ENCODE data around the gene ZNF740. TPM values are rescaled to one million over a fixed set of nuclear protein-coding genes. Genes with fewer than 3 reads are reported as not detected.

Gene ZNF740
- total and polyA plus RNA-seq, 2 of the 8 experiments (the other 6 are each of a cell fraction or from before 2014, with no cell fraction given): 8.2 to 40.0 TPM

DNA sequence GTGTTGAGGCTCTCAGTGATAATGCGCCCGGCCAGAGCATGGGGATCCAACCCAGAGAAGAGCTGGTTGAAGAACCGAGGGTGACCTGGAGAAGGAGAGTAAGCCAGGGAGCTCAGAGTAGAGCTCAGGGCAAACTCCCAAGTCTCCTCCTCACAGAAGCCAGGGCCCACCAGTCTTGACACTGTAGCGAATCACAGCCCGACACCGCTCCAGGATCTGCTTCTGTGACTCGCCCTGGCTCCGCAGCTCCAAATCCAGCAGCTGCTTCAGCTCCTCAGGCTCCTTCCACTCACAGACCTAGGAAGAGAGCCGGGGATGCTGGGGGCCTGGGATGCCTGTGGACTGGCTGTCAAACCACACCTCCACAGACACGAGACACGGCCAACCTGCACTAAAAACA, 8.2 kb upstream of the ZNF740 start:
- 90% methylated on average over 11 of the region's 11 CpGs; no CpG with 5 or more reads in 1 of the 2 experiments for WGBS, 2 experiments (ENCODE audit: extremely low coverage in 1 of 2, insufficient coverage in 1 of 2, insufficient read length in 1 of 2, insufficient replicate concordance in 2 of 2, low coverage in 1 of 2, low lambda C conversion rate in 2 of 2, missing lambda C conversion rate in 1 of 2)
- TF ChIP-seq, protein P1, sequence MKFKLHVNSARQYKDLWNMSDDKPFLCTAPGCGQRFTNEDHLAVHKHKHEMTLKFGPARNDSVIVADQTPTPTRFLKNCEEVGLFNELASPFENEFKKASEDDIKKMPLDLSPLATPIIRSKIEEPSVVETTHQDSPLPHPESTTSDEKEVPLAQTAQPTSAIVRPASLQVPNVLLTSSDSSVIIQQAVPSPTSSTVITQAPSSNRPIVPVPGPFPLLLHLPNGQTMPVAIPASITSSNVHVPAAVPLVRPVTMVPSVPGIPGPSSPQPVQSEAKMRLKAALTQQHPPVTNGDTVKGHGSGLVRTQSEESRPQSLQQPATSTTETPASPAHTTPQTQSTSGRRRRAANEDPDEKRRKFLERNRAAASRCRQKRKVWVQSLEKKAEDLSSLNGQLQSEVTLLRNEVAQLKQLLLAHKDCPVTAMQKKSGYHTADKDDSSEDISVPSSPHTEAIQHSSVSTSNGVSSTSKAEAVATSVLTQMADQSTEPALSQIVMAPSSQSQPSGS (IDR thresholded peaks at IDR 0.05; ENCODE audit: low read length): no peak
- TF ChIP-seq SIX5 (IDR thresholded peaks at IDR 0.05; ENCODE audit: low read depth, low read length) (no peak), JUN (IDR thresholded peaks at IDR 0.05; ENCODE audit: low read depth, low read length) (no peak), FOSL1 (IDR thresholded peaks at IDR 0.05; ENCODE audit: insufficient read depth, low read depth, low read length) (no peak), TAF1 (IDR thresholded peaks at IDR 0.05; ENCODE audit: low read depth, low read length) (no peak), EZH2 (IDR thresholded peaks at IDR 0.05; ENCODE audit: low read depth, low read length, severe bottlenecking) (no peak), JUND (IDR thresholded peaks at IDR 0.05; ENCODE audit: low read length) (no peak), CBX5 (IDR thresholded peaks at IDR 0.05; ENCODE audit: low read depth, low read length) (no peak), TBP (IDR thresholded peaks at IDR 0.05; ENCODE audit: low read depth, low read length) (no peak), ZNF274 (IDR thresholded peaks at IDR 0.05; ENCODE audit: borderline replicate concordance, extremely low read depth, low read length) (no peak), TCF12 (IDR thresholded peaks at IDR 0.05; ENCODE audit: low read depth, low read length) (no peak), SUZ12 (IDR thresholded peaks at IDR 0.05; ENCODE audit: low read length) (no peak), BRCA1 (IDR thresholded peaks at IDR 0.05; ENCODE audit: low read depth, low read length) (no peak)

More for the DNA sequence above, 8.2 kb upstream of the ZNF740 start:
- Histone ChIP-seq H4K20me1 (replicated peaks in 1 of 2; ENCODE audit: control insufficient read depth in 1 of 2, insufficient read depth in 2 of 2, low read length in 2 of 2) (peaks cover 4 to 10% of the 10 kb centered on the region in 2 experiments), H3K4ac (replicated peaks; ENCODE audit: insufficient read length, low read depth, low read length) (no peak overlapping the region), H2BK15ac (ENCODE audit: low read length) (no peak overlapping the region), H2BK12ac (ENCODE audit: low read depth, low read length) (no peak overlapping the region), H3K4me1 (replicated peaks in 1 of 4; ENCODE audit: control insufficient read depth in 3 of 4, insufficient read depth in 4 of 4, low read length in 3 of 4) (peaks cover 1 to 5% (median 4%) of the 10 kb centered on the region in 4 experiments; a peak in 4 of 7 replicates), H2BK120ac (replicated peaks; ENCODE audit: low read depth, low read length) (no peak overlapping the region), H3K36me3 (ENCODE audit: control insufficient read depth in 2 of 4, insufficient read depth in 4 of 4, low read length in 3 of 4) (no peaks in the 10 kb centered on the region), H3K79me1 (ENCODE audit: low read depth, low read length) (no peaks in the 10 kb centered on the region), H3K23me2 (ENCODE audit: low read depth, low read length) (no peaks in the 10 kb centered on the region), H2BK5ac (ENCODE audit: low read depth, low read length) (no peak overlapping the region), H3K4me2 (ENCODE audit: insufficient read depth in 1 of 2, low read depth in 2 of 2, low read length in 2 of 2) (no peak overlapping the region), H3K14ac (ENCODE audit: insufficient read length) (no peak overlapping the region), H3K9me3 (ENCODE audit: insufficient read depth in 2 of 2, low read depth in 1 of 2, low read length in 1 of 2) (no peaks in the 10 kb centered on the region), H4K8ac (ENCODE audit: extremely low read depth, insufficient read depth, low read length) (no peak overlapping the region), H4K91ac (replicated peaks; ENCODE audit: insufficient read length, low read length) (no peak overlapping the region), H2BK20ac (ENCODE audit: low read length) (no peak overlapping the region), H3K23ac (ENCODE audit: insufficient read length) (no peak overlapping the region), H3K4me3 (ENCODE audit: extremely low read depth in 1 of 4, insufficient read depth in 2 of 4, low read depth in 3 of 4, low read length in 4 of 4) (no peak overlapping the region), H2AFZ (ENCODE audit: low read length) (no peak overlapping the region), H3K79me2 (ENCODE audit: control insufficient read depth in 1 of 2, insufficient read depth in 2 of 2, low read length in 2 of 2) (no peaks in the 10 kb centered on the region), H3K27me3 (replicated peaks in 1 of 4; ENCODE audit: control insufficient read depth in 3 of 4, extremely low read depth in 1 of 4, insufficient read depth in 3 of 4, low read length in 3 of 4) (peaks cover 14 to 56% (median 44%) of the 10 kb centered on the region in 4 experiments), H3K56ac (replicated peaks; ENCODE audit: insufficient read length, low read depth, low read length) (no peak overlapping the region), H4K5ac (ENCODE audit: insufficient read length, low read depth, low read length) (no peak overlapping the region), H3K27ac (ENCODE audit: low read depth, low read length) (no peak overlapping the region), H3K9ac (replicated peaks in 1 of 4; ENCODE audit: extremely low read depth in 1 of 4, low read depth in 3 of 4, low read length in 3 of 4) (no peak overlapping the region), H2AK5ac (ENCODE audit: low read depth, low read length) (no peak overlapping the region), H3K18ac (ENCODE audit: extremely low read depth, low read length) (no peak overlapping the region)
- ChIA-PET POLR2A (ENCODE audit: partially characterized antibody) (interaction anchor here (0.6 to 2.5 kb wide), 4 partner anchors 9 to 95 kb away, joined by 3 to 8 read pairs (median 4); partner anchors contain the start of genes CSAD, ESPL1 and ZNF740), CTCF (ENCODE audit: partially characterized antibody) (interaction anchor here (0.9 to 6.2 kb wide), 11 partner anchors 12 to 116 kb away, joined by 3 to 80 read pairs (median 4); partner anchors contain the start of gene ESPL1)
- DNase-seq (ENCODE audit: low read depth in 1 of 2, low spot score in 2 of 2): no peak
- FAIRE-seq: no peak
